H9 (cell line): ENCODE results near the gene C19orf33. TPM values are rescaled to one million over a fixed set of nuclear protein-coding genes. Genes with fewer than 3 reads are reported as not detected.

Experiments used
- DNase-seq: peaks from one replicate; pipeline ENCODE4 v3.0.0-alpha.2; 2017
- H2AFZ ChIP-seq: one replicate; pipeline ENCODE4 v1.6.1; 2013; ENCODE audit warnings: mild to moderate bottlenecking, low read length, control low read depth, moderate library complexity
- H2AK5ac ChIP-seq: 2 replicates; pipeline ENCODE4 v1.6.1; 2013; ENCODE audit warnings: low read length, control low read depth, mixed read lengths; ENCODE audit not compliant: insufficient read length
- H2BK120ac ChIP-seq: one replicate; pipeline ENCODE4 v1.6.1; 2013; ENCODE audit warnings: low read depth, mild to moderate bottlenecking, low read length, control low read depth, inconsistent platforms; ENCODE audit not compliant: poor library complexity, severe bottlenecking
- H2BK12ac ChIP-seq: 2 replicates; pipeline ENCODE4 v1.6.1; 2013; ENCODE audit warnings: low read length, control low read depth, mixed read lengths, low read depth; ENCODE audit not compliant: insufficient read length
- H2BK15ac ChIP-seq: 2 replicates; pipeline ENCODE4 v1.6.1; 2013; ENCODE audit warnings: low read depth, low read length, control low read depth
- H2BK20ac ChIP-seq: one replicate; pipeline ENCODE4 v1.6.1; 2013; ENCODE audit warnings: low read depth, mild to moderate bottlenecking, low read length, control low read depth, inconsistent platforms; ENCODE audit not compliant: poor library complexity, severe bottlenecking
- H2BK5ac ChIP-seq: 2 replicates; pipeline ENCODE4 v1.6.1; 2013; ENCODE audit warnings: low read length, control low read depth, mixed read lengths; ENCODE audit not compliant: insufficient read length
- H3K14ac ChIP-seq: 2 replicates; pipeline ENCODE4 v1.6.1; 2013; ENCODE audit warnings: low read length, control low read depth; ENCODE audit not compliant: insufficient read depth
- H3K18ac ChIP-seq: 2 replicates; pipeline ENCODE4 v1.6.1; 2013; ENCODE audit warnings: low read depth, mild to moderate bottlenecking, mixed read lengths, low read length, control low read depth; ENCODE audit not compliant: insufficient read length
- H3K23ac ChIP-seq: 2 replicates; pipeline ENCODE4 v1.6.1; 2013; ENCODE audit warnings: low read length, control low read depth, mixed read lengths, low read depth; ENCODE audit not compliant: insufficient read length
- H3K23me2 ChIP-seq: 2 replicates; pipeline ENCODE4 v1.6.1; 2013; ENCODE audit warnings: low read depth, mild to moderate bottlenecking, mixed read lengths, low read length, control low read depth; ENCODE audit not compliant: insufficient read length, poor library complexity, severe bottlenecking
- H3K27ac ChIP-seq: 2 replicates; pipeline ENCODE4 v1.5.1; 2013; ENCODE audit warnings: low read length, control low read depth, mixed read lengths, low read depth; ENCODE audit not compliant: insufficient read length
- H3K27me3 ChIP-seq: 2 replicates; pipeline ENCODE4 v1.6.1; 2013; ENCODE audit warnings: low read length, control low read depth, inconsistent platforms; ENCODE audit not compliant: insufficient read depth
- H3K4ac ChIP-seq: 2 replicates; pipeline ENCODE4 v1.6.1; 2013; ENCODE audit warnings: low read depth, mild to moderate bottlenecking, control low read depth, inconsistent platforms, low read length, moderate library complexity
- H3K4me1 ChIP-seq: 2 replicates; pipeline ENCODE4 v1.6.1; 2013; ENCODE audit warnings: low read length, control low read depth, inconsistent platforms; ENCODE audit not compliant: insufficient read depth
- H3K4me2 ChIP-seq: 2 replicates; pipeline ENCODE4 v1.6.1; 2013; ENCODE audit warnings: low read length, control low read depth, mixed read lengths; ENCODE audit not compliant: insufficient read length, insufficient read depth
- H3K56ac ChIP-seq: 2 replicates; pipeline ENCODE4 v1.6.1; 2013; ENCODE audit warnings: low read depth, mild to moderate bottlenecking, mixed read lengths, low read length, control low read depth; ENCODE audit not compliant: insufficient read length
- H3K79me1 ChIP-seq: 2 replicates; pipeline ENCODE4 v1.6.1; 2013; ENCODE audit warnings: low read depth, mild to moderate bottlenecking, moderate library complexity, low read length, control low read depth, inconsistent platforms; ENCODE audit not compliant: insufficient read depth, poor library complexity, severe bottlenecking
- H3K79me2 ChIP-seq: 2 replicates; pipeline ENCODE4 v1.6.1; 2013; ENCODE audit warnings: low read length, control low read depth, inconsistent platforms; ENCODE audit not compliant: insufficient read depth
- H3K9ac ChIP-seq: 2 replicates; pipeline ENCODE4 v1.6.1; 2013; ENCODE audit warnings: low read length, control low read depth, mixed read lengths; ENCODE audit not compliant: insufficient read length; ENCODE audit errors: extremely low read depth
- H3K9me3 ChIP-seq: one replicate; pipeline ENCODE4 v1.6.1; 2013; ENCODE audit warnings: low read depth, low read length, inconsistent platforms; ENCODE audit not compliant: control insufficient read depth
- H3T11ph ChIP-seq: one replicate; pipeline ENCODE4 v1.6.1; 2013; ENCODE audit warnings: mild to moderate bottlenecking, low read length, control low read depth, inconsistent platforms
- H4K20me1 ChIP-seq: one replicate; pipeline ENCODE4 v1.6.1; 2013; ENCODE audit not compliant: control insufficient read depth, insufficient read length, insufficient read depth
- H4K5ac ChIP-seq: 2 replicates; pipeline ENCODE4 v1.6.1; 2013; ENCODE audit warnings: low read depth, mild to moderate bottlenecking, mixed read lengths, low read length, control low read depth; ENCODE audit not compliant: insufficient read length
- H4K8ac ChIP-seq: replicated peaks from 2 replicates; pipeline ENCODE4 v1.6.1; 2013; ENCODE audit warnings: low read length, control low read depth, mixed read lengths, low read depth; ENCODE audit not compliant: insufficient read length
- H4K91ac ChIP-seq: 2 replicates; pipeline ENCODE4 v1.6.1; 2013; ENCODE audit warnings: low read depth, mild to moderate bottlenecking, moderate library complexity, mixed read lengths, low read length, control low read depth; ENCODE audit not compliant: insufficient read length
- H3K27ac Mint-ChIP-seq, 3 experiments: 2 replicates in 2 of 3; 3 replicates in 1 of 3; pipeline ENCODE4 v1.8.0; 2020 to 2021; ENCODE audit warnings: mixed read lengths in 3 of 3, mild to moderate bottlenecking in 1 of 3, moderate library complexity in 1 of 3
- H3K27me3 Mint-ChIP-seq: 2 replicates; pipeline ENCODE4 v1.8.0; 2021; ENCODE audit warnings: low read depth, mild to moderate bottlenecking, moderate library complexity, mixed read lengths
- H3K36me3 Mint-ChIP-seq, 3 experiments: 2 replicates in 2 of 3; 3 replicates in 1 of 3; pipeline ENCODE4 v1.8.0; 2020 to 2021; ENCODE audit warnings: low read depth in 3 of 3, mixed read lengths in 3 of 3; ENCODE audit not compliant: insufficient read depth in 1 of 3
- H3K4me1 Mint-ChIP-seq, 2 experiments: 2 replicates each; pipeline ENCODE4 v1.8.0; 2020; ENCODE audit warnings: mixed read lengths in 2 of 2
- H3K4me3 Mint-ChIP-seq, 2 experiments: 2 replicates in 1 of 2; 3 replicates in 1 of 2; pipeline ENCODE4 v1.8.0; 2020 to 2021; ENCODE audit warnings: mild to moderate bottlenecking in 2 of 2, mixed read lengths in 2 of 2, moderate library complexity in 1 of 2
- H3K9me3 Mint-ChIP-seq, 2 experiments: 2 replicates in 1 of 2; 3 replicates in 1 of 2; pipeline ENCODE4 v1.8.0; 2020; ENCODE audit warnings: mild to moderate bottlenecking in 2 of 2, mixed read lengths in 2 of 2, moderate library complexity in 1 of 2
- WGBS: extraction: QIAGEN DNeasy Blood & Tissue Kit; methylation state at CpG from one replicate; pipeline ENCODE4 v1.1.7; 2013; ENCODE audit warnings: missing lambda C conversion rate, low lambda C conversion rate, mixed read lengths; ENCODE audit not compliant: insufficient read length; ENCODE audit errors: extremely low coverage; 5-methylcytosine and 5-hydroxymethylcytosine counted together
- total RNA-seq: library from RNA; stranded (reverse); gene quantifications from 2 replicates; pipeline ENCODE4 v1.2.1, GENCODE V29; 2021
- TF ChIP-seq, protein P1 (sequence below): fragments of 200-600 bp; sonication (generic); conservative IDR thresholded peaks from 3 replicates; pipeline ENCODE4 v1.8.0; 2021; ENCODE audit warnings: antibody characterized with exemption, mild to moderate bottlenecking

Gene C19orf33
- total RNA-seq, 1 experiment from 2014 or later: not detected

DNA sequence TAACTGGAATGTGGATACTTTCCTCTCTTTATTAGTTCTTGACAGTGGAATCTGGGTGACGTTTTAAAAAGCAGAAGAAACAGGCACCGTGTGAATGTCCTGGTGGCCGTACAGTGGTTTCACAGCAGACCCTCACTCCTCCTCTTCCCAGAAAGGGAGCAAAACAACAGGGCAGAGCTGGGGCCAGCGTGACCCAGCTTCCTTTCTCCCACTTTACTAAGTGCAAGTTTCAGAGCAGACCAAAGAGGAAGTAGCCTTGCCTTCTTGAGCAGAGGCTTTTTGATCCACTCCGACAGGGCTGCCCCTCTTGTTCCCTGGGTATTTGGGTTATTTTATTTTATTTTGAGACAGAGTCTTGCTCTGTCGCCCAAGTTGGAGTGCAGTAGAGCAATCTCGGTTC is 19.6 kb upstream of the C19orf33 start:
- no peak overlapping the region for H4K8ac ChIP-seq
- H3K9me3 Mint-ChIP-seq: no peaks in the 10 kb centered on the region
- no peak overlapping the region for H3K9ac ChIP-seq
- H3K4me1 ChIP-seq: no peaks in the 10 kb centered on the region
- no peak overlapping the region for H4K91ac ChIP-seq
- H2BK5ac ChIP-seq: no peak overlapping the region
- no peak overlapping the region for H3K4me3 Mint-ChIP-seq
- H3K27ac Mint-ChIP-seq: peak overlapping the region in 1 of 3 experiments; percentile 61; a peak in 2 of 7 replicates
- no peak overlapping the region for H3K27ac ChIP-seq
- H3K36me3 Mint-ChIP-seq: peaks cover 19 to 64% (median 57%) of the 10 kb centered on the region in 3 experiments; a peak in 6 of 7 replicates
- no peak overlapping the region for H2AK5ac ChIP-seq
- no CpG with 5 or more reads among the region's 7 CpGs for WGBS
- H2BK20ac ChIP-seq: no peak overlapping the region
- no peak overlapping the region for H2BK12ac ChIP-seq
- no peak overlapping the region for H3K4me2 ChIP-seq
- no peak overlapping the region for H3K18ac ChIP-seq
- no peak for DNase-seq
- H3K56ac ChIP-seq: no peak overlapping the region
- H3K23me2 ChIP-seq: no peaks in the 10 kb centered on the region
- H4K20me1 ChIP-seq: no peaks in the 10 kb centered on the region
- no peak overlapping the region for H3K14ac ChIP-seq
- H4K5ac ChIP-seq: no peak overlapping the region
- H2BK15ac ChIP-seq: no peak overlapping the region
- TF ChIP-seq, protein P1, sequence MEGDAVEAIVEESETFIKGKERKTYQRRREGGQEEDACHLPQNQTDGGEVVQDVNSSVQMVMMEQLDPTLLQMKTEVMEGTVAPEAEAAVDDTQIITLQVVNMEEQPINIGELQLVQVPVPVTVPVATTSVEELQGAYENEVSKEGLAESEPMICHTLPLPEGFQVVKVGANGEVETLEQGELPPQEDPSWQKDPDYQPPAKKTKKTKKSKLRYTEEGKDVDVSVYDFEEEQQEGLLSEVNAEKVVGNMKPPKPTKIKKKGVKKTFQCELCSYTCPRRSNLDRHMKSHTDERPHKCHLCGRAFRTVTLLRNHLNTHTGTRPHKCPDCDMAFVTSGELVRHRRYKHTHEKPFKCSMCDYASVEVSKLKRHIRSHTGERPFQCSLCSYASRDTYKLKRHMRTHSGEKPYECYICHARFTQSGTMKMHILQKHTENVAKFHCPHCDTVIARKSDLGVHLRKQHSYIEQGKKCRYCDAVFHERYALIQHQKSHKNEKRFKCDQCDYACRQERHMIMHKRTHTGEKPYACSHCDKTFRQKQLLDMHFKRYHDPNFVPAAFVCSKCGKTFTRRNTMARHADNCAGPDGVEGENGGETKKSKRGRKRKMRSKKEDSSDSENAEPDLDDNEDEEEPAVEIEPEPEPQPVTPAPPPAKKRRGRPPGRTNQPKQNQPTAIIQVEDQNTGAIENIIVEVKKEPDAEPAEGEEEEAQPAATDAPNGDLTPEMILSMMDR: no peak
- no peak overlapping the region for H3K23ac ChIP-seq
- H3K27me3 ChIP-seq: no peaks in the 10 kb centered on the region
- no peak overlapping the region for H2AFZ ChIP-seq
- peaks cover 0 to 5% of the 10 kb centered on the region in 2 experiments; a peak in 1 of 4 replicates for H3K4me1 Mint-ChIP-seq
- H3K79me2 ChIP-seq: peaks cover 6% of the 10 kb centered on the region; the same call in 1 of the 2 replicates
- no peak overlapping the region for H2BK120ac ChIP-seq
- H3K79me1 ChIP-seq: peaks cover 3% of the 10 kb centered on the region
- no peak overlapping the region for H3K4ac ChIP-seq
- H3K9me3 ChIP-seq: no peaks in the 10 kb centered on the region
- H3K27me3 Mint-ChIP-seq: no peaks in the 10 kb centered on the region
- H3T11ph ChIP-seq: no peak overlapping the region
